GM23248 (cell line): ENCODE data around the gene SYT1. TPM values are rescaled to one million over a fixed set of nuclear protein-coding genes. Genes with fewer than 3 reads are reported as not detected.

ENCODE experiments used
- DNase-seq: peaks from one replicate; pipeline ENCODE4 v3.0.0-alpha.2; 2015
- H2AFZ ChIP-seq: fragments of 200-600 bp; sonication (generic); 2 replicates; pipeline ENCODE4 v1.6.1; 2016; ENCODE audit warnings: antibody characterized with exemption
- H3F3A ChIP-seq: fragments of 200-600 bp; sonication (generic); 2 replicates; pipeline ENCODE4 v1.6.1; 2016; ENCODE audit warnings: mild to moderate bottlenecking, antibody characterized with exemption, mixed run types; ENCODE audit not compliant: insufficient read depth
- H3K27ac ChIP-seq: fragments of 200-600 bp; sonication (generic); 2 replicates; pipeline ENCODE4 v1.5.1; 2016; ENCODE audit warnings: mild to moderate bottlenecking
- H3K27me3 ChIP-seq: fragments of 200-600 bp; sonication (generic); replicated peaks from 2 replicates; pipeline ENCODE4 v1.6.1; 2016; ENCODE audit warnings: mild to moderate bottlenecking; ENCODE audit not compliant: insufficient read depth
- H3K36me3 ChIP-seq: fragments of 200-600 bp; sonication (generic); 2 replicates; pipeline ENCODE4 v1.6.1; 2016; ENCODE audit warnings: low read depth, mild to moderate bottlenecking
- H3K4me1 ChIP-seq: fragments of 200-600 bp; sonication (generic); 2 replicates; pipeline ENCODE4 v1.6.1; 2016; ENCODE audit warnings: mild to moderate bottlenecking; ENCODE audit not compliant: insufficient read depth
- H3K4me2 ChIP-seq: fragments of 200-600 bp; sonication (generic); one replicate; pipeline ENCODE4 v1.6.1; 2016; ENCODE audit warnings: mild to moderate bottlenecking; ENCODE audit not compliant: unreplicated experiment
- H3K4me3 ChIP-seq: fragments of 200-600 bp; sonication (generic); 2 replicates; pipeline ENCODE4 v1.5.1; 2016; ENCODE audit warnings: mild to moderate bottlenecking
- H3K79me2 ChIP-seq: fragments of 200-600 bp; sonication (generic); 2 replicates; pipeline ENCODE4 v1.6.1; 2016; ENCODE audit warnings: mild to moderate bottlenecking; ENCODE audit not compliant: insufficient read depth
- H3K9ac ChIP-seq: fragments of 200-600 bp; sonication (generic); 2 replicates; pipeline ENCODE4 v1.6.1; 2016; ENCODE audit warnings: mild to moderate bottlenecking
- H3K9me2 ChIP-seq: fragments of 200-600 bp; sonication (generic); 2 replicates; pipeline ENCODE4 v1.6.1; 2016; ENCODE audit warnings: mixed run types, mild to moderate bottlenecking, moderate library complexity; ENCODE audit not compliant: insufficient read depth
- H3K9me3 ChIP-seq: fragments of 200-600 bp; sonication (generic); one replicate; pipeline ENCODE4 v1.6.1; 2017; ENCODE audit warnings: low read depth
- H4K20me1 ChIP-seq: fragments of 200-600 bp; sonication (generic); 2 replicates; pipeline ENCODE4 v1.6.0; 2016; ENCODE audit not compliant: insufficient read depth
- EZH2 ChIP-seq: fragments of 200-600 bp; sonication (generic); IDR thresholded peaks from 2 replicates; pipeline ENCODE4 v1.6.1; 2018; ENCODE audit warnings: antibody characterized with exemption, mild to moderate bottlenecking; ENCODE audit not compliant: insufficient read depth, poor library complexity, severe bottlenecking
- EZH2phosphoT487 ChIP-seq: fragments of 200-600 bp; sonication (generic); IDR thresholded peaks from 2 replicates; pipeline ENCODE4 v1.6.1; 2018; ENCODE audit warnings: antibody characterized with exemption, moderate library complexity, mild to moderate bottlenecking, low read depth; ENCODE audit not compliant: insufficient read depth
- WGBS, 2 experiments: methylation state at CpG; one replicate each; pipeline ENCODE4 v1.1.6; 2015 to 2017; ENCODE audit warnings: low lambda C conversion rate in 2 of 2, low coverage in 1 of 2; ENCODE audit errors: missing lambda C conversion rate in 2 of 2; 5-methylcytosine and 5-hydroxymethylcytosine counted together
- in situ Hi-C: fragments of 300-500 bp; cut with MboI; formaldehyde crosslinking; loops from 2 replicates; pipeline ENCODE4 v1.15.0; 2020
- polyA plus RNA-seq: library from polyadenylated mRNA; unstranded; fragments of >200 nt; fragmentation: Nextera tagmentation; extraction: Ambion mirVana; gene quantifications from 2 replicates; pipeline ENCODE4 v1.2.1, GENCODE V29; 2016
- total RNA-seq: library from RNA; depleted of rRNA; stranded (reverse); fragments of >200 nt; shearing (Covaris generic); gene quantifications from 2 replicates; pipeline ENCODE4 v1.2.3, GENCODE V29; 2014

Gene SYT1
- total and polyA plus RNA-seq, 2 experiments from 2014 or later = 1.7 to 2.4 TPM

DNA sequence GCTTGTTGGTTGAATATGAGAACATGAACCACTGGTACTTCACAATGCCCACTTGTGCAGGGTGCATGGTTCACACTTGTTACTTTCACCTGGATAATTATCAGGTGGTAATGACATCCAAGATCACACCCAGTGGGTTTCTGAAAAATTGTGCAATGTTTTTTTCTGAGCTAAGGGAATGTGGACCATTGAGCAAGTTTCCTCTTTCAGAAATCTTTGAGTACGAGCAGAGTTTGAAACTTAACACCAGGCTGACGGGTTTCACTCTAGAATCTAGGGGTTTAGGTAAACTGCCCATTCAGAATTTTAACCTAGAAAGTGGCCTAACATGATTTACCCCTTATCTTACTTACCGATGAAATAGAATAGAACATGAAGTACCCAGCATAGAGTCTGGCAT, 436.6 kb downstream of the SYT1 start:
- 92 to 95% methylated on average over 3 of the region's 3 CpGs for WGBS, 2 experiments
- Histone ChIP-seq H3F3A (no peaks in the 10 kb centered on the region), H4K20me1 (no peaks in the 10 kb centered on the region), H2AFZ (no peak overlapping the region), H3K9me3 (no peaks in the 10 kb centered on the region), H3K27ac (no peak overlapping the region), H3K4me2 (no peak overlapping the region), H3K9ac (no peak overlapping the region), H3K4me3 (no peak overlapping the region), H3K27me3 (no peaks in the 10 kb centered on the region), H3K9me2 (peaks cover 2% of the 10 kb centered on the region; the same call in 1 of the 2 replicates), H3K36me3 (no peaks in the 10 kb centered on the region), H3K4me1 (peaks cover 16% of the 10 kb centered on the region), H3K79me2 (no peaks in the 10 kb centered on the region)
- in situ Hi-C loops = no loop called here
- TF ChIP-seq EZH2phosphoT487 = no peak
- no peak for TF ChIP-seq EZH2
- no peak for DNase-seq

DNA sequence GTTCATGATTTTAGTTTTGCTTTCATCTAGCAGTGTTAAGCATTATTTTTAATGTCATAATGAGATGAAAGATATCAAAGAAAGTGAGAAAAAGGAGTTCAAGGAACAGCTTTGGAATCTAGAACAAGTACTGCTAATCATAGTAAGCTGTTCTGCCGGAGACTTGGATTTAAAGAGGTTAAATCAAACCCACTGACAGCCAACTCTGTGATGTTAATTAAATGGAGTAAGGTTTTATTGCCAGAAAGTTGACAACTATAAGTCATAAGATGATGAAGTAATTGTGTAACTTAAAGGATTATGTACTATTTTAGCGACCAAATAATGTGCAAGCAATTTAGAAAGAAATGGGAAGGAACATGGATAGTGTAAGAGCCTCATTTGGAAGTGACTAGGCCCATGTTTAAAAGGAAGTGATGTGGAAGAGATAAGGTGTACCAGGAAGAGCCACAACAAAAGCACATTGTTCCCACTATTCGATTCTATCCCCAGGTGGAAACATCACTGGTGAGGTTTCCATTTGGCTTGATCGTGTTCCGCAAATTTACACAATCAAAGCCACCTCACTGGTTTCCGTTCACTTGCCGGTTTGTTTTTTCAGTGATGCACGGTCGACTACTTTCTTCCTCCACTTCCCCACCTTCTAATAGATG, 437.7 kb downstream of the SYT1 start:
- 78 to 79% methylated on average over 9 of the region's 9 CpGs for WGBS, 2 experiments
- DNase-seq = no peak
- Histone ChIP-seq H3K4me2 (no peak overlapping the region), H3K9ac (no peak overlapping the region), H3F3A (no peaks in the 10 kb centered on the region), H3K9me2 (peaks cover 2% of the 10 kb centered on the region; the same call in 1 of the 2 replicates), H2AFZ (no peak overlapping the region), H3K4me3 (no peak overlapping the region), H3K79me2 (no peaks in the 10 kb centered on the region), H3K9me3 (no peaks in the 10 kb centered on the region), H3K27me3 (no peaks in the 10 kb centered on the region), H3K36me3 (no peaks in the 10 kb centered on the region), H4K20me1 (no peaks in the 10 kb centered on the region), H3K4me1 (peaks cover 5% of the 10 kb centered on the region; the same call in 1 of the 2 replicates), H3K27ac (no peak overlapping the region)
- TF ChIP-seq EZH2phosphoT487 (no peak), EZH2 (no peak)
- in situ Hi-C loops = no loop called here

DNA sequence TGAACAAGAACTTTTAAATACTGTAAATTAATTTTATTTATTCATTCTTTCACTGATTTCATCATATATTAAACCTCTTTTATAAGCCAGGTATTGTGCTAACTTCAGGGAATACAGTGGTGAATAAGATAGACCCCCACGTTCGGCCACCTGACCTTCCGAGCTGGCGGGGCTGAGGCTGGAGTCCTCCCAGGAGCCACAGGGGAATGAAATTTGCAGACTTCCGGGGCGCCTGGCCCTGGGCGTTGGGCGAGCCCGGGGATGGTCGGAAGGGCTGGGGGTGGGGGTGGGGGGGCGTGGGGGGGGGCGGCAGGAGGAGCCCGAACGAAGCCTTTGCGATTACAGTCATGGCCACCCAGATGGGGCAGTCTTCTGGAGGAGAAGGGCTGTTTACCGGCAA, 442.8 kb downstream of the SYT1 start:
- H3K79me2 ChIP-seq = no peaks in the 10 kb centered on the region
- no peak overlapping the region for H3K4me3 ChIP-seq
- no peaks in the 10 kb centered on the region for H3K36me3 ChIP-seq
- no peaks in the 10 kb centered on the region for H3K4me1 ChIP-seq
- H4K20me1 ChIP-seq = no peaks in the 10 kb centered on the region
- no peak for DNase-seq
- no peak for TF ChIP-seq EZH2phosphoT487
- TF ChIP-seq EZH2 = no peak
- H3K9me3 ChIP-seq = no peaks in the 10 kb centered on the region
- H3K27ac ChIP-seq = no peak overlapping the region
- 87 to 93% methylated on average over 5 to 16 of the region's 16 CpGs for WGBS, 2 experiments
- H3K4me2 ChIP-seq = no peak overlapping the region
- H2AFZ ChIP-seq = no peak overlapping the region
- H3F3A ChIP-seq = no peaks in the 10 kb centered on the region
- H3K27me3 ChIP-seq = no peaks in the 10 kb centered on the region
- in situ Hi-C loops = no loop called here
- no peaks in the 10 kb centered on the region; the same call in 1 of the 2 replicates for H3K9me2 ChIP-seq
- no peak overlapping the region for H3K9ac ChIP-seq

DNA sequence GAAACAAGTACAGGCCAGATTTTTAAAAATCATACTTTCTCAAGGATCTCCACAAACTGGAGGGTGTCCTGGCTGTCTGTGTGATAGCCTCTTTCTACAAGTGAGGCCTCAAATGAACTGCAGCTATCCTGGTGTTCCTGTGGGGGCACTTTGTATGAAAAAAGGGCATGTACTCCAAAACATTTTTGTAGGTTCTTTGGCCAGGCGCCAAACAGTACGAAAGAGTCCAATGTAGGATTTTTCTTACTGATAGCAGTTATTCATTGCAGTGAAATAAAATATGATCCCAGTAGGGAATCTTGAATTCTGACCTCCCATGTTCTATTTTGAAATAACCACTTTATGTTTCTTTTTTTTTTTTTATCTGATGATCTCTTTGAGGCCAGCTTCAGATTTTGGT, 444.5 kb downstream of the SYT1 start:
- Histone ChIP-seq H3K9me3 (no peaks in the 10 kb centered on the region), H3F3A (no peaks in the 10 kb centered on the region), H3K27ac (no peak overlapping the region), H3K4me3 (no peak overlapping the region), H3K36me3 (no peaks in the 10 kb centered on the region), H3K4me1 (no peaks in the 10 kb centered on the region), H2AFZ (no peak overlapping the region), H3K4me2 (no peak overlapping the region), H4K20me1 (no peaks in the 10 kb centered on the region), H3K27me3 (no peaks in the 10 kb centered on the region), H3K9ac (no peak overlapping the region), H3K79me2 (no peaks in the 10 kb centered on the region), H3K9me2 (no peaks in the 10 kb centered on the region)
- in situ Hi-C loops = no loop called here
- no peak for TF ChIP-seq EZH2
- TF ChIP-seq EZH2phosphoT487 = no peak
- no peak for DNase-seq
- 89 to 90% methylated on average over 2 of the region's 2 CpGs for WGBS, 2 experiments
